ENCODE results near the gene SUN1. TPM values are rescaled to one million over a fixed set of nuclear protein-coding genes. Genes with fewer than 3 reads are reported as not detected.

The SUN1 gene
- total and polyA plus RNA-seq, 9 of the 15 experiments (the other 6 are each of a cell fraction or from before 2014, with no cell fraction given), result 36.8 to 132 (median 62.3) TPM

DNA sequence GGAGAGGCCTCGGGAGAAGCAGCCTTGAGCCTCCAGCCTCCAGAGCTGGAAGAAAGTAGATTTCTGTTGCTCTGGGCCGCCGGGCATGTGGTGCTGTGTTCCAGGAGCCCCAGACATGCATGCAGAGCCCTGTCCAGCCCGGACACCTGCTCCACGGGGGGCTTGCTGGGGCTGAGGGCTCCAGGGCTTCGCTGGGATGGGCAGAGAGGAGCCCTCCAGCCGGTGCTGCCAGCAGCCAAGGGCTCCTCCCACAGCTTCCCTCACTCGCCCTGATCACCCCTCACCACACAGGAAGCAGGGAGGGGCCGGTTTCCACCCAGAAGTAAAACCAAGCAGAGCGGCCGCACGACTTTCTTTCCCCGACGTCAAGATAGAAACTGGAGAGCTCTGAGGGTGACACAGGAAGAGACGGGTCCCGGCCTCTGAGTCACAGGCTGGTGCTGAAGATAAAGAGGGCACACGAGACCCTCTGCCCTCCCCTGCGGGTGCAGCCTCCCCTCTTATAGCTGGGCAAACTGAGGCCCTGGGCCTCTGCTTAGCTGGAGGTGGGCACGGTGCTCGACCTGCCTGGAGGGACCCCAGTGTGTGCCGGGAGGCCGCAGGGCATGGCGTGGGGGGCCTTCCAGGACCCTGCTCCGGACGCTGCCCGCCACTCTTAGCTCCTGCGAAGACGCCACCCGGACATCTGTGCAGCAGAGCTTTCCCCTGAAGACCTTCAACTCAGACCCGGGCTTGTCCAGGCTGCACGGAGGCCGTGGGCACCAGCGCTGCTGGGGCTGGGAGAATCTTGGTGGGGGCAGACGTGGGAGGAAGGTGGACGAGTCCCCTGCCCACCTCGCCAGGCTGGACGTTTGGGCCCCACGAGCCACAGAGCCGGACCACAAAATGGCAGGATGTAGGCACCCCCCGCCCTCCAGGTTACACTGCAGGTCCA is 91.1 kb downstream of the SUN1 start (continued):
- TF ChIP-seq, protein P1, sequence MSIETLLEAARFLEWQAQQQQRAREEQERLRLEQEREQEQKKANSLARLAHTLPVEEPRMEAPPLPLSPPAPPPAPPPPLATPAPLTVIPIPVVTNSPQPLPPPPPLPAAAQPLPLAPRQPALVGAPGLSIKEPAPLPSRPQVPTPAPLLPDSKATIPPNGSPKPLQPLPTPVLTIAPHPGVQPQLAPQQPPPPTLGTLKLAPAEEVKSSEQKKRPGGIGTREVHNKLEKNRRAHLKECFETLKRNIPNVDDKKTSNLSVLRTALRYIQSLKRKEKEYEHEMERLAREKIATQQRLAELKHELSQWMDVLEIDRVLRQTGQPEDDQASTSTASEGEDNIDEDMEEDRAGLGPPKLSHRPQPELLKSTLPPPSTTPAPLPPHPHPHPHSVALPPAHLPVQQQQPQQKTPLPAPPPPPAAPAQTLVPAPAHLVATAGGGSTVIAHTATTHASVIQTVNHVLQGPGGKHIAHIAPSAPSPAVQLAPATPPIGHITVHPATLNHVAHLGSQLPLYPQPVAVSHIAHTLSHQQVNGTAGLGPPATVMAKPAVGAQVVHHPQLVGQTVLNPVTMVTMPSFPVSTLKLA (conservative IDR thresholded peaks at IDR 0.05), result 0 out of 4 replicates have a peak, but pooled peaks of 1 of the 2 experiments have one; percentile 18
- TF ChIP-seq, protein P2, sequence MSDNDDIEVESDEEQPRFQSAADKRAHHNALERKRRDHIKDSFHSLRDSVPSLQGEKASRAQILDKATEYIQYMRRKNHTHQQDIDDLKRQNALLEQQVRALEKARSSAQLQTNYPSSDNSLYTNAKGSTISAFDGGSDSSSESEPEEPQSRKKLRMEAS (CRISPR knock-in tag; IDR thresholded peaks at IDR 0.05), result peak; percentile 60; the same call in 1 of the 2 replicates
- peak; percentile 39; the same call in 1 of the 2 replicates for TF ChIP-seq SMARCE1 (IDR thresholded peaks at IDR 0.05)
- peak; percentile 45; the same call in 1 of the 2 replicates for TF ChIP-seq RBFOX2 (IDR thresholded peaks at IDR 0.05; ENCODE audit: low read depth, low read length)
- TF ChIP-seq L3MBTL2 (IDR thresholded peaks at IDR 0.05), result peak; percentile 41; the same call in 1 of the 2 replicates
- peak; percentile 39 to 76; a peak in 2 of 4 replicates for TF ChIP-seq MAZ (CRISPR knock-in tag; conservative IDR thresholded peaks at IDR 0.05 in 1 of 2, IDR thresholded peaks at IDR 0.05 in 1 of 2)
- peak; percentile 54; the same call in 1 of the 2 replicates for TF ChIP-seq GABPA (tag; conservative IDR thresholded peaks at IDR 0.05; ENCODE audit: low read depth)
- TF ChIP-seq, protein P3, sequence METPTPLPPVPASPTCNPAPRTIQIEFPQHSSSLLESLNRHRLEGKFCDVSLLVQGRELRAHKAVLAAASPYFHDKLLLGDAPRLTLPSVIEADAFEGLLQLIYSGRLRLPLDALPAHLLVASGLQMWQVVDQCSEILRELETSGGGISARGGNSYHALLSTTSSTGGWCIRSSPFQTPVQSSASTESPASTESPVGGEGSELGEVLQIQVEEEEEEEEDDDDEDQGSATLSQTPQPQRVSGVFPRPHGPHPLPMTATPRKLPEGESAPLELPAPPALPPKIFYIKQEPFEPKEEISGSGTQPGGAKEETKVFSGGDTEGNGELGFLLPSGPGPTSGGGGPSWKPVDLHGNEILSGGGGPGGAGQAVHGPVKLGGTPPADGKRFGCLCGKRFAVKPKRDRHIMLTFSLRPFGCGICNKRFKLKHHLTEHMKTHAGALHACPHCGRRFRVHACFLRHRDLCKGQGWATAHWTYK (CRISPR knock-in tag; IDR thresholded peaks at IDR 0.05), result peak; percentile 66
- peak; percentile 35; the same call in 1 of the 2 replicates for TF ChIP-seq FOSL1 (tag; conservative IDR thresholded peaks at IDR 0.05)
- TF ChIP-seq MYNN (IDR thresholded peaks at IDR 0.05), result peak; percentile 27; the same call in 1 of the 2 replicates
- TF ChIP-seq MYNN (CRISPR knock-in tag; IDR thresholded peaks at IDR 0.05), result no peak
- no peak for TF ChIP-seq GTF2F1 (IDR thresholded peaks at IDR 0.05; ENCODE audit: low read depth, low read length)
- no peak for TF ChIP-seq NR1H2 (CRISPR knock-in tag; IDR thresholded peaks at IDR 0.05)
- peak; percentile 24; the same call in 1 of the 2 replicates for TF ChIP-seq CBFA2T3 (IDR thresholded peaks at IDR 0.05)
- TF ChIP-seq ZBTB7A (IDR thresholded peaks at IDR 0.05; ENCODE audit: borderline replicate concordance, control insufficient read depth, low read depth, low read length), result peak; percentile 77
- TF ChIP-seq BHLHE40 (IDR thresholded peaks at IDR 0.05; ENCODE audit: low read length), result peak; percentile 55; the same call in 1 of the 2 replicates
- TF ChIP-seq, protein P4, sequence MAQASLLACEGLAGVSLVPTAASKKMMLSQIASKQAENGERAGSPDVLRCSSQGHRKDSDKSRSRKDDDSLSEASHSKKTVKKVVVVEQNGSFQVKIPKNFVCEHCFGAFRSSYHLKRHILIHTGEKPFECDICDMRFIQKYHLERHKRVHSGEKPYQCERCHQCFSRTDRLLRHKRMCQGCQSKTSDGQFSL (CRISPR knock-in tag; IDR thresholded peaks at IDR 0.05), result peak; percentile 57; the same call in 1 of the 2 replicates
- TF ChIP-seq, protein P4 (tag; IDR thresholded peaks at IDR 0.05), result no peak
